ENCODE measurements around the gene PGPEP1. TPM values are rescaled to one million over a fixed set of nuclear protein-coding genes. Genes with fewer than 3 reads are reported as not detected.

Gene PGPEP1
- total RNA-seq, 2 donors from 2014 or later, result 7.7 to 9.0 TPM

DNA sequence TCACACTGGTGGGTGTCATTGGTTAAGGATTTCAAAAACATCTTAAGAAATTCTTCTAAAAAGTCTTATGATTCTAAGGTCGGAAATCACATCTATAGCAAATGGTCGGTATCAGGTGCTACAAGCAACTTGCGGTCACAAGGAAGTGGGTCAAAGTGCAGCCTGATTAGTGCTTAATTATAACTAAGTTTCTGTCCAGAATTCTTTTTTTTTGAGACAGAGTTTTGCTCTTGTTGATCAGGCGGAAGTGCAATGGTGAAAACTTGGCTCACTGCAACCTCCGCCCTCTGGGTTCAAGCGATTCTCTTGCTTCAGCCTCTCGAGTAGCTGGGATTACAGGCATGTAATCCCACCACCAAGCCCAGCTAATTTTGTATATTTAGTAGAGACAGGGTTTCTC, 44.4 kb downstream of the PGPEP1 start:
- Histone ChIP-seq H3K4me3 (ENCODE audit: low read length) (no peak overlapping the region), H3K27me3 (ENCODE audit: control insufficient read depth, insufficient read depth, low read length, poor library complexity, severe bottlenecking) (peaks cover 22% of the 10 kb centered on the region), H3K36me3 (ENCODE audit: control insufficient read depth, insufficient read depth, low read length) (no peaks in the 10 kb centered on the region), H3K27ac (ENCODE audit: low read depth, low read length) (no peak overlapping the region), H3K4me1 (ENCODE audit: control insufficient read depth, insufficient read depth, low read length) (no peaks in the 10 kb centered on the region), H3K9ac (ENCODE audit: extremely low read depth, low read length, poor library complexity, severe bottlenecking) (no peak overlapping the region), H3K9me3 (ENCODE audit: control insufficient read depth, low read length) (no peaks in the 10 kb centered on the region)
- Mint-ChIP-seq H3K27me3 (ENCODE audit: insufficient read depth) (peaks cover 36% of the 10 kb centered on the region), H3K9me3 (no peaks in the 10 kb centered on the region), H3K4me3 (no peak overlapping the region), H3K36me3 (ENCODE audit: low read depth) (no peaks in the 10 kb centered on the region), H3K4me1 (peaks cover 8% of the 10 kb centered on the region), H3K27ac (no peak overlapping the region)
- TF ChIP-seq CTCF (conservative IDR thresholded peaks at IDR 0.05), result no peak
- DNase-seq, result no peak
- 94 to 96% methylated on average over 6 to 7 of the region's 7 CpGs for WGBS, 2 experiments (ENCODE audit: insufficient coverage in 1 of 2, insufficient read length in 1 of 2)

DNA sequence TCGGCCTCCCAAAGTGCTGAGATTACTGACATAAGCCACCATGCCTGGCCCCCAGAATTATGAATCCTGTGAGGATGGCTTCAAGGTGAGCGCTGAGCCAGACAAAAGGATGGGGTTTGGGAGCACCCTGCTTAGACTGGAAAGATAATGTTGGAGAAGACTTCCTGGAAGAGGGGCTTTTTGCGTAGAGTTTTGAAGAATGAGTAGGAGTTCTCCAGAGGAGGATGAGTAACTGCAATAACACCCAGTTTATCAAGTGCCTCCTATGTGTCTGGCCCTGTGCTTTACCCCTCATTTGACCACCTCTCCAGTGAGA, 44.9 kb downstream of the PGPEP1 start:
- no peak overlapping the region for H3K27ac ChIP-seq (ENCODE audit: low read depth, low read length)
- peaks cover 22% of the 10 kb centered on the region for H3K27me3 ChIP-seq (ENCODE audit: control insufficient read depth, insufficient read depth, low read length, poor library complexity, severe bottlenecking)
- H3K4me1 ChIP-seq (ENCODE audit: control insufficient read depth, insufficient read depth, low read length), result no peaks in the 10 kb centered on the region
- no peak overlapping the region for H3K9ac ChIP-seq (ENCODE audit: extremely low read depth, low read length, poor library complexity, severe bottlenecking)
- H3K4me3 ChIP-seq (ENCODE audit: low read length), result no peak overlapping the region
- no peak overlapping the region for H3K27ac Mint-ChIP-seq
- no peaks in the 10 kb centered on the region for H3K36me3 ChIP-seq (ENCODE audit: control insufficient read depth, insufficient read depth, low read length)
- H3K4me1 Mint-ChIP-seq, result peaks cover 4% of the 10 kb centered on the region
- DNase-seq, result no peak
- no peaks in the 10 kb centered on the region for H3K9me3 ChIP-seq (ENCODE audit: control insufficient read depth, low read length)
- 91 to 100% methylated on average over 3 of the region's 3 CpGs for WGBS, 2 experiments (ENCODE audit: insufficient coverage in 1 of 2, insufficient read length in 1 of 2)
- H3K36me3 Mint-ChIP-seq (ENCODE audit: low read depth), result no peaks in the 10 kb centered on the region
- peaks cover 38% of the 10 kb centered on the region for H3K27me3 Mint-ChIP-seq (ENCODE audit: insufficient read depth)
- H3K4me3 Mint-ChIP-seq, result no peak overlapping the region
- no peak for TF ChIP-seq CTCF (conservative IDR thresholded peaks at IDR 0.05)
- H3K9me3 Mint-ChIP-seq, result no peaks in the 10 kb centered on the region

- TF ChIP-seq CTCF (conservative IDR thresholded peaks at IDR 0.05), result peak; percentile 82
- Histone ChIP-seq H3K27me3 (ENCODE audit: control insufficient read depth, insufficient read depth, low read length, poor library complexity, severe bottlenecking) (peaks cover 22% of the 10 kb centered on the region), H3K36me3 (ENCODE audit: control insufficient read depth, insufficient read depth, low read length) (no peaks in the 10 kb centered on the region), H3K27ac (ENCODE audit: low read depth, low read length) (peak within 1 kb of the TSS; percentile 24), H3K9ac (ENCODE audit: extremely low read depth, low read length, poor library complexity, severe bottlenecking) (no peak within 1 kb of the TSS), H3K9me3 (ENCODE audit: control insufficient read depth, low read length) (no peaks in the 10 kb centered on the region), H3K4me3 (ENCODE audit: low read length) (no peak within 1 kb of the TSS), H3K4me1 (ENCODE audit: control insufficient read depth, insufficient read depth, low read length) (no peaks in the 10 kb centered on the region)
- H3K36me3 Mint-ChIP-seq (ENCODE audit: low read depth), result no peaks in the 10 kb centered on the region
- 72 to 77% methylated on average over 22 to 32 of the region's 33 CpGs for WGBS, 2 experiments (ENCODE audit: insufficient coverage in 1 of 2, insufficient read length in 1 of 2)
- H3K27me3 Mint-ChIP-seq (ENCODE audit: insufficient read depth), result peaks cover 42% of the 10 kb centered on the region
- H3K9me3 Mint-ChIP-seq, result no peaks in the 10 kb centered on the region
- peak within 1 kb of the TSS; percentile 14 for H3K4me3 Mint-ChIP-seq
- no peak within 1 kb of the TSS for H3K27ac Mint-ChIP-seq
- DNase-seq, result peak; percentile 92
- H3K4me1 Mint-ChIP-seq, result peaks cover 2% of the 10 kb centered on the region
Observed at GRCh38 chr19:18385675-18386542, 45.5 kb downstream of the PGPEP1 start, which contains the start of gene GDF15. GDF15 (plus strand) TSS chr19:18386158; CDS start chr19:18386190, 32 bp downstream.

Measured in endodermal cell (in vitro differentiated cells).